Naive thymus-derived CD8-positive, alpha-beta T cell (primary cell): ENCODE measurements around the gene C17orf114. TPM values are rescaled to one million over a fixed set of nuclear protein-coding genes. Genes with fewer than 3 reads are reported as not detected.

Experiments used
- ATAC-seq, 2 donors: fragments of 150-1000 bp; cut with Tn5 transposase in 1 of 2; sonication (Bioruptor Pico), chemical (Tn5 transposase) in 1 of 2; 1 replicate in 1 of 2; 2 replicates in 1 of 2; pipeline ENCODE4 v1.10.0; 2021; ENCODE audit warnings: mild to moderate bottlenecking in 2 of 2, moderate library complexity in 2 of 2
- POLR2A ChIA-PET: fragments of 350-600 bp; sonication (Branson Sonifier 250); formaldehyde crosslinking; loops from one replicate; lab custom pipeline; 2021; ENCODE audit warnings: antibody characterized with exemption; lab: Charles Lee
- DNase-seq, 10 donors: peaks; one replicate each; pipeline versions ENCODE4 v3.0.0 to v3.0.0-alpha.2; 2020 to 2022
- H3K27ac Mint-ChIP-seq, 10 donors: one replicate each; pipeline ENCODE4 v1.8.0; 2020 to 2022; ENCODE audit warnings: mild to moderate bottlenecking in 10 of 10, mixed read lengths in 10 of 10, moderate library complexity in 4 of 10, inconsistent platforms in 1 of 10
- H3K27me3 Mint-ChIP-seq, 5 donors: one replicate each; pipeline ENCODE4 v1.8.0; 2021 to 2022; ENCODE audit warnings: mixed read lengths in 5 of 5
- H3K36me3 Mint-ChIP-seq, 3 donors: one replicate each; pipeline ENCODE4 v1.8.0; 2020 to 2022; ENCODE audit warnings: mixed read lengths in 3 of 3, mild to moderate bottlenecking in 2 of 3, inconsistent platforms in 1 of 3
- H3K4me1 Mint-ChIP-seq, 4 donors: one replicate each; pipeline ENCODE4 v1.8.0; 2021 to 2022; ENCODE audit warnings: mixed read lengths in 4 of 4
- H3K4me3 Mint-ChIP-seq, 10 donors: one replicate each; pipeline ENCODE4 v1.8.0; 2020 to 2022; ENCODE audit warnings: mild to moderate bottlenecking in 10 of 10, mixed read lengths in 10 of 10, moderate library complexity in 6 of 10, inconsistent platforms in 1 of 10
- H3K9me3 Mint-ChIP-seq, 9 donors: one replicate each; pipeline ENCODE4 v1.8.0; 2020 to 2022; ENCODE audit warnings: mixed read lengths in 9 of 9, mild to moderate bottlenecking in 3 of 9, inconsistent platforms in 1 of 9, moderate library complexity in 1 of 9
- polyA plus RNA-seq, 3 donors: library from polyadenylated mRNA; unstranded; fragments of 300-500 nt; fragmentation: Illumina TruSeq; gene quantifications; one replicate each; pipeline ENCODE4 v1.2.3, GENCODE V29; 2021
- total RNA-seq, 8 experiments: library from RNA in 2 of 8; stranded (reverse) in 2 of 8; gene quantifications; one replicate each; pipeline ENCODE4 v1.2.3 and lab custom pipeline; 2021 to 2026

C17orf114 gene

GRCh38 chr17:4751932-4752331 lies 50.2 kb downstream of the C17orf114 start:
- no peak overlapping the region for H3K4me3 Mint-ChIP-seq
- no peaks in the 10 kb centered on the region for H3K9me3 Mint-ChIP-seq
- no peaks in the 10 kb centered on the region for H3K36me3 Mint-ChIP-seq
- POLR2A ChIA-PET = no interaction called here
- H3K27ac Mint-ChIP-seq = no peak overlapping the region
- DNase-seq = no peak
- H3K27me3 Mint-ChIP-seq = peaks cover 5 to 22% (median 12%) of the 10 kb centered on the region in 5 donors
- H3K4me1 Mint-ChIP-seq = peaks cover 8 to 19% (median 16%) of the 10 kb centered on the region in 4 donors
- ATAC-seq = no peak

Other genes starting within 250 kb of the C17orf114 start
- gene MYBBP1A, start 246.9 kb downstream of the C17orf114 start, total RNA-seq = 10 to 100 TPM; 84.4 to 88.6 TPM
- 10 to 100 TPM; 14.0 to 45.7 (median 28.7) TPM for gene MYBBP1A, start 246.9 kb downstream of the C17orf114 start, polyA plus RNA-seq
- gene GGT6, start 241.8 kb downstream of the C17orf114 start, total RNA-seq = not detected
- gene GGT6, start 241.8 kb downstream of the C17orf114 start, polyA plus RNA-seq = not detected
- gene SMTNL2, start 217.8 kb downstream of the C17orf114 start, total RNA-seq = not detected
- gene SMTNL2, start 217.8 kb downstream of the C17orf114 start, polyA plus RNA-seq = not detected
- under 1 TPM; 0.60 TPM for gene ALOX15, start 160.7 kb downstream of the C17orf114 start, total RNA-seq
- gene ALOX15, start 160.7 kb downstream of the C17orf114 start, polyA plus RNA-seq = not detected
- 10 to 100 TPM; 70.6 to 71.3 TPM for gene PELP1, start 98.2 kb downstream of the C17orf114 start, total RNA-seq
- 10 to 100 TPM in 2 of 3 donors, 1 to 10 TPM in 1; 8.9 to 13.3 (median 12.1) TPM for gene PELP1, start 98.2 kb downstream of the C17orf114 start, polyA plus RNA-seq
- gene ARRB2, start 91.7 kb downstream of the C17orf114 start, total RNA-seq = 100 to 1,000 TPM; 402 to 413 TPM
- gene ARRB2, start 91.7 kb downstream of the C17orf114 start, polyA plus RNA-seq = 10 to 100 TPM; 47.0 to 60.5 (median 49.4) TPM
- 10 to 100 TPM; 31.1 to 32.7 TPM for gene MED11, start 70.9 kb downstream of the C17orf114 start, total RNA-seq
- gene MED11, start 70.9 kb downstream of the C17orf114 start, polyA plus RNA-seq = 10 to 100 TPM; 37.2 to 81.1 (median 38.9) TPM
- gene ZMYND15, start 62.5 kb downstream of the C17orf114 start, total RNA-seq = under 1 TPM; 0.38 to 0.47 TPM
- gene ZMYND15, start 62.5 kb downstream of the C17orf114 start, polyA plus RNA-seq = under 1 TPM in 1 of 3 donors, not detected in 2; 0.10 TPM
- gene CXCL16, start 62.4 kb downstream of the C17orf114 start, total RNA-seq = 1 to 10 TPM; 5.5 to 5.6 TPM
- 1 to 10 TPM; 2.2 to 5.9 (median 2.5) TPM for gene CXCL16, start 62.4 kb downstream of the C17orf114 start, polyA plus RNA-seq
- gene TM4SF5, start 30.4 kb downstream of the C17orf114 start, total RNA-seq = not detected
- not detected for gene TM4SF5, start 30.4 kb downstream of the C17orf114 start, polyA plus RNA-seq
- gene VMO1, start 16.0 kb downstream of the C17orf114 start, total RNA-seq = under 1 TPM in 1 of 2 experiments, not detected in 1; 0.60 TPM
- gene VMO1, start 16.0 kb downstream of the C17orf114 start, polyA plus RNA-seq = not detected
- not detected for gene GLTPD2, start 13.4 kb downstream of the C17orf114 start, total RNA-seq
- gene GLTPD2, start 13.4 kb downstream of the C17orf114 start, polyA plus RNA-seq = under 1 TPM; 0.36 to 0.39 (median 0.39) TPM
- gene PSMB6, start 6.2 kb downstream of the C17orf114 start, total RNA-seq = 10 to 100 TPM; 56.5 to 61.6 TPM
- 100 to 1,000 TPM; 211 to 282 (median 256) TPM for gene PSMB6, start 6.2 kb downstream of the C17orf114 start, polyA plus RNA-seq
- 10 to 100 TPM; 21.4 to 27.9 TPM for gene PLD2, start 4.8 kb upstream of the C17orf114 start, total RNA-seq
- 1 to 10 TPM; 1.1 to 1.9 (median 1.9) TPM for gene PLD2, start 4.8 kb upstream of the C17orf114 start, polyA plus RNA-seq
- gene MINK1, start 31.0 kb upstream of the C17orf114 start, total RNA-seq = 100 to 1,000 TPM; 110 to 117 TPM
- gene MINK1, start 31.0 kb upstream of the C17orf114 start, polyA plus RNA-seq = 10 to 100 TPM in 1 of 3 donors, 1 to 10 TPM in 2; 4.1 to 12.9 (median 8.1) TPM
- 1 to 10 TPM; 5.7 TPM for gene C17orf107, start 97.2 kb upstream of the C17orf114 start, total RNA-seq
- 1 to 10 TPM; 1.5 to 1.8 (median 1.6) TPM for gene C17orf107, start 97.2 kb upstream of the C17orf114 start, polyA plus RNA-seq
- 1 to 10 TPM in 1 of 2 experiments, under 1 TPM in 1; 0.94 to 1.3 TPM for gene CHRNE, start 100.8 kb upstream of the C17orf114 start, total RNA-seq
- under 1 TPM; 0.19 to 0.58 (median 0.20) TPM for gene CHRNE, start 100.8 kb upstream of the C17orf114 start, polyA plus RNA-seq
- not detected for gene GP1BA, start 129.9 kb upstream of the C17orf114 start, total RNA-seq
- gene GP1BA, start 129.9 kb upstream of the C17orf114 start, polyA plus RNA-seq = under 1 TPM in 2 of 3 donors, not detected in 1; 0.08 to 0.13 TPM
- 10 to 100 TPM; 42.5 to 45.0 TPM for gene SLC25A11, start 137.7 kb upstream of the C17orf114 start, total RNA-seq
- gene SLC25A11, start 137.7 kb upstream of the C17orf114 start, polyA plus RNA-seq = 10 to 100 TPM; 75.3 to 78.6 (median 77.6) TPM
- 100 to 1,000 TPM; 143 to 145 TPM for gene RNF167, start 137.9 kb upstream of the C17orf114 start, total RNA-seq
- gene RNF167, start 137.9 kb upstream of the C17orf114 start, polyA plus RNA-seq = 10 to 100 TPM; 30.3 to 50.0 (median 32.2) TPM
- gene PFN1, start 146.2 kb upstream of the C17orf114 start, total RNA-seq = 100 to 1,000 TPM; 486 to 497 TPM
- 1,000 to 10,000 TPM; 1,824 to 2,067 (median 1,870) TPM for gene PFN1, start 146.2 kb upstream of the C17orf114 start, polyA plus RNA-seq
- 10 to 100 TPM; 35.2 to 36.7 TPM for gene ENO3, start 148.8 kb upstream of the C17orf114 start, total RNA-seq
- 1 to 10 TPM; 1.5 to 3.0 (median 1.8) TPM for gene ENO3, start 148.8 kb upstream of the C17orf114 start, polyA plus RNA-seq
- gene SPAG7, start 165.5 kb upstream of the C17orf114 start, total RNA-seq = 10 to 100 TPM; 50.5 to 52.6 TPM
- 100 to 1,000 TPM; 122 to 131 (median 129) TPM for gene SPAG7, start 165.5 kb upstream of the C17orf114 start, polyA plus RNA-seq
- gene CAMTA2, start 185.3 kb upstream of the C17orf114 start, total RNA-seq = 10 to 100 TPM; 56.1 to 58.7 TPM
- 10 to 100 TPM in 1 of 3 donors, 1 to 10 TPM in 2; 4.1 to 18.9 (median 6.3) TPM for gene CAMTA2, start 185.3 kb upstream of the C17orf114 start, polyA plus RNA-seq
- under 1 TPM in 1 of 2 experiments, not detected in 1; 0.26 TPM for gene INCA1, start 195.2 kb upstream of the C17orf114 start, total RNA-seq
- under 1 TPM in 1 of 3 donors, not detected in 2; 0.23 TPM for gene INCA1, start 195.2 kb upstream of the C17orf114 start, polyA plus RNA-seq
- 10 to 100 TPM; 20.8 to 21.1 TPM for gene KIF1C, start 195.6 kb upstream of the C17orf114 start, total RNA-seq
- gene KIF1C, start 195.6 kb upstream of the C17orf114 start, polyA plus RNA-seq = 1 to 10 TPM; 2.6 to 3.0 (median 3.0) TPM
- gene SLC52A1, start 233.1 kb upstream of the C17orf114 start, total RNA-seq = under 1 TPM in 1 of 2 experiments, not detected in 1; 0.25 TPM
- not detected for gene SLC52A1, start 233.1 kb upstream of the C17orf114 start, polyA plus RNA-seq